Astrocyte of the cerebellum (primary cell): ENCODE results near the gene PKN1.

ENCODE experiments used
- DNase-seq: peaks from one replicate; pipeline ENCODE4 v3.0.0-alpha.2; 2011; ENCODE audit warnings: low read depth
- H3K4me3 ChIP-seq: 2 replicates; pipeline ENCODE4 v1.5.1; 2011; ENCODE audit warnings: mild to moderate bottlenecking, low read depth, low read length, moderate library complexity
- in situ Hi-C: cut with HindIII; loops from 2 replicates; pipeline ENCODE4 v1.10.0; 2017; ENCODE audit warnings: low sequenced_read_pairs
- TF ChIP-seq, protein P1 (sequence below): IDR thresholded peaks from 2 replicates; pipeline ENCODE4 v1.5.1; 2012; ENCODE audit warnings: low read length, low read depth, moderate library complexity, mild to moderate bottlenecking; ENCODE audit errors: missing control alignments

The PKN1 gene

GRCh38 chr19:14441041-14441938, 8.2 kb downstream of the PKN1 start:
- DNase-seq, result no peak
- in situ Hi-C loops, result no loop called here
- no peak overlapping the region for H3K4me3 ChIP-seq
- TF ChIP-seq, protein P1, sequence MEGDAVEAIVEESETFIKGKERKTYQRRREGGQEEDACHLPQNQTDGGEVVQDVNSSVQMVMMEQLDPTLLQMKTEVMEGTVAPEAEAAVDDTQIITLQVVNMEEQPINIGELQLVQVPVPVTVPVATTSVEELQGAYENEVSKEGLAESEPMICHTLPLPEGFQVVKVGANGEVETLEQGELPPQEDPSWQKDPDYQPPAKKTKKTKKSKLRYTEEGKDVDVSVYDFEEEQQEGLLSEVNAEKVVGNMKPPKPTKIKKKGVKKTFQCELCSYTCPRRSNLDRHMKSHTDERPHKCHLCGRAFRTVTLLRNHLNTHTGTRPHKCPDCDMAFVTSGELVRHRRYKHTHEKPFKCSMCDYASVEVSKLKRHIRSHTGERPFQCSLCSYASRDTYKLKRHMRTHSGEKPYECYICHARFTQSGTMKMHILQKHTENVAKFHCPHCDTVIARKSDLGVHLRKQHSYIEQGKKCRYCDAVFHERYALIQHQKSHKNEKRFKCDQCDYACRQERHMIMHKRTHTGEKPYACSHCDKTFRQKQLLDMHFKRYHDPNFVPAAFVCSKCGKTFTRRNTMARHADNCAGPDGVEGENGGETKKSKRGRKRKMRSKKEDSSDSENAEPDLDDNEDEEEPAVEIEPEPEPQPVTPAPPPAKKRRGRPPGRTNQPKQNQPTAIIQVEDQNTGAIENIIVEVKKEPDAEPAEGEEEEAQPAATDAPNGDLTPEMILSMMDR, result no peak

DNA sequence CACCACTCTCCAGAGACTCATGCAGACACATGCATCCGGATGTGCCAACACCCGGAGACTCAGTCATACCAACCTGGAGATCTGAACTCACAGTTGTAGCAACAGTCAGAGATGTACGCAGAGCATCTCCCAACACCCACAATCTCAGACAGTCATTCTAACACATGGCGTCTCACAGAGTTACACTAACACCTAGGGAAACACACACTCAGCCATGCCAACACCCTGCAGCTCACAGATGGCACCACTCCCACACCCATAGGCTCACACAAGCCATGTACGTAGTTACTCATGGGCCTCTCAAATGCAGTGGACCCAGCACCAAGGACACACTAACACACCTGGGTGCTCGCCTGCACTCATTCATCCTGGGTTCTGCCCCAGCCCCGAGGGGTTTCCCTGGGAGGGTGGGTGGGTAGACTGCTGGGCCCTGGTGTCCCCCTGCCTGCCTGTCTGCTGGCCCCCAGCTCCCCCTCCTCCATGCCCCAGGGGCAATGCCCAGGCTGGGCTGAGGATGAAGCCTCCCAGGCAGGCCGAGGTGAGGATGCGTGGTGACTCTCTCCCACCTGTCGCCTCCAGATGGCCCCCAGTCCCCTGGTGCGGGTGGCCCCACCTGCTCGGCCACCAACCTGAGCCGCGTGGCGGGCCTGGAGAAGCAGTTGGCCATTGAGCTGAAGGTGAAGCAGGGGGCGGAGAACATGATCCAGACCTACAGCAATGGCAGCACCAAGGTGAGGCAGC, 10.0 kb downstream of the PKN1 start:
- in situ Hi-C loops, result no loop called here
- no peak overlapping the region for H3K4me3 ChIP-seq
- TF ChIP-seq, protein P1, result no peak
- no peak for DNase-seq

GRCh38 chr19:14443632-14444216, 10.6 kb downstream of the PKN1 start:
- in situ Hi-C loops, result no loop called here
- H3K4me3 ChIP-seq, result no peak overlapping the region
- TF ChIP-seq, protein P1, result no peak
- DNase-seq, result no peak

GRCh38 chr19:14446336-14447036, 13.4 kb downstream of the PKN1 start:
- DNase-seq, result no peak
- no peak overlapping the region for H3K4me3 ChIP-seq
- in situ Hi-C loops, result no loop called here
- TF ChIP-seq, protein P1, result no peak

DNA sequence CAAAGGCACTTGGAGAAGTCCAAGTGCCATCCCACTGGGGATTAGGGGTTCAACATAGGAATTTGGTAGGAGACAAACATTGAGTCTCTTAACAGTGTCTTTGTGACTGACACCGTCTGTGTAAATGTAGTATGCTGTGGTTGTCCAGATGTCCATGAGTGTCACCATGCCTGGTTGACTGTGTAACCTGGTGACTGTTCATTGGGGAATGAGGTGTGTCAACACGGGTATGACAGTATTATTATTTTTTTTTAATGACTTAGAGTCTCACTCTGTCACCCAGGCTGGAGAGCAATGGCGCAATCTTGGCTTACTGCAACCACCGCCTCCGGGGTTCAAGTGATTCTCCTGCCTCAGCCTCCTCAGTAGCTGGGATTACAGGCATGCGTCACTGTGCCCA, 16.2 kb downstream of the PKN1 start:
- TF ChIP-seq, protein P1, result no peak
- in situ Hi-C loops, result no loop called here
- H3K4me3 ChIP-seq, result no peak overlapping the region
- DNase-seq, result no peak
